CD8-positive, alpha-beta memory T cell (primary cell): ENCODE data around the gene GPR32. TPM values are rescaled to one million over a fixed set of nuclear protein-coding genes. Genes with fewer than 3 reads are reported as not detected.

Experiments used
- CTCF ChIA-PET: fragments of 350-600 bp; sonication (Branson Sonifier 250); formaldehyde crosslinking; loops from one replicate; lab custom pipeline; 2021; ENCODE audit warnings: antibody characterized with exemption; lab: Charles Lee
- POLR2A ChIA-PET: fragments of 350-600 bp; sonication (Branson Sonifier 250); formaldehyde crosslinking; loops from one replicate; lab custom pipeline; 2021; ENCODE audit warnings: antibody characterized with exemption; lab: Charles Lee
- DNase-seq, 5 donors: peaks; one replicate each; pipeline versions ENCODE4 v3.0.0 to v3.0.0-alpha.2; 2020 to 2022; ENCODE audit warnings: mixed read lengths in 1 of 5
- H3K27ac ChIP-seq: one replicate; pipeline ENCODE4 v1.7.0; 2013; ENCODE audit warnings: low read depth, mild to moderate bottlenecking, low read length, moderate library complexity
- H3K27me3 ChIP-seq: 2 replicates; pipeline ENCODE4 v1.7.0; 2013; ENCODE audit warnings: low read length, mild to moderate bottlenecking; ENCODE audit not compliant: insufficient read depth, poor library complexity, severe bottlenecking
- H3K36me3 ChIP-seq: 2 replicates; pipeline ENCODE4 v1.7.0; 2013; ENCODE audit warnings: mild to moderate bottlenecking, low read length, moderate library complexity; ENCODE audit not compliant: insufficient read depth
- H3K4me1 ChIP-seq: 2 replicates; pipeline ENCODE4 v1.7.0; 2013; ENCODE audit warnings: mild to moderate bottlenecking, low read length, moderate library complexity; ENCODE audit not compliant: insufficient read depth
- H3K4me3 ChIP-seq: 2 replicates; pipeline ENCODE4 v1.7.0; 2013; ENCODE audit warnings: mild to moderate bottlenecking, low read length
- H3K9me3 ChIP-seq: 2 replicates; pipeline ENCODE4 v1.7.0; 2013; ENCODE audit warnings: mild to moderate bottlenecking, low read length
- H3K27ac Mint-ChIP-seq, 8 donors: one replicate each; pipeline ENCODE4 v1.8.0; 2020 to 2021; ENCODE audit warnings: mixed read lengths in 8 of 8, mild to moderate bottlenecking in 6 of 8, inconsistent platforms in 3 of 8, moderate library complexity in 3 of 8
- H3K27me3 Mint-ChIP-seq, 2 donors: one replicate each; pipeline ENCODE4 v1.8.0; 2020 to 2021; ENCODE audit warnings: mixed read lengths in 2 of 2, mild to moderate bottlenecking in 1 of 2, moderate library complexity in 1 of 2
- H3K36me3 Mint-ChIP-seq, 3 donors: one replicate each; pipeline ENCODE4 v1.8.0; 2020 to 2021; ENCODE audit warnings: mixed read lengths in 3 of 3, inconsistent platforms in 1 of 3, mild to moderate bottlenecking in 1 of 3
- H3K4me1 Mint-ChIP-seq, 3 donors: one replicate each; pipeline ENCODE4 v1.8.0; 2020 to 2021; ENCODE audit warnings: mixed read lengths in 3 of 3, inconsistent platforms in 1 of 3, mild to moderate bottlenecking in 1 of 3
- H3K4me3 Mint-ChIP-seq, 7 donors: one replicate each; pipeline ENCODE4 v1.8.0; 2020 to 2021; ENCODE audit warnings: mixed read lengths in 7 of 7, mild to moderate bottlenecking in 6 of 7, moderate library complexity in 4 of 7, inconsistent platforms in 2 of 7
- H3K9me3 Mint-ChIP-seq, 5 donors: one replicate each; pipeline ENCODE4 v1.8.0; 2020 to 2022; ENCODE audit warnings: mixed read lengths in 5 of 5, mild to moderate bottlenecking in 3 of 5, moderate library complexity in 2 of 5, inconsistent platforms in 1 of 5
- polyA plus RNA-seq: library from polyadenylated mRNA; unstranded; fragments of 300-500 nt; fragmentation: Illumina TruSeq; gene quantifications from one replicate; pipeline ENCODE4 v1.2.3, GENCODE V29; 2021
- total RNA-seq, 2 experiments: library from RNA; stranded (reverse); gene quantifications; one replicate each; pipeline ENCODE4 v1.2.3, GENCODE V29; 2021

GPR32 gene
- total and polyA plus RNA-seq, 3 experiments from 2014 or later: not detected

GRCh38 chr19:50790396-50790795 is 20.1 kb downstream of the GPR32 start, which contains the start of gene ACP4:
Gene ACP4, plus strand, starts transcription at chr19:50790415. Its CDS starts 0 bp downstream, at chr19:50790415.
- H3K27ac Mint-ChIP-seq: peak within 1 kb of the TSS in 2 of 8 donors; percentile 21 to 87

GRCh38 chr19:50790922-50791467 is 20.7 kb downstream of the GPR32 start:
- Mint-ChIP-seq H3K27me3 (peaks cover 0 to 1% of the 10 kb centered on the region in 2 donors), H3K4me3 (no peak overlapping the region), H3K9me3 (no peaks in the 10 kb centered on the region), H3K4me1 (peaks cover 0 to 13% (median 4%) of the 10 kb centered on the region in 3 donors), H3K36me3 (peaks cover 0 to 1% (median 0%) of the 10 kb centered on the region in 3 donors), H3K27ac (peak overlapping the region in 1 of 8 donors; percentile 21)
- no peak for DNase-seq
- H3K9me3 ChIP-seq: no peaks in the 10 kb centered on the region
- no peak overlapping the region for H3K27ac ChIP-seq
- CTCF ChIA-PET: no interaction called here
- H3K36me3 ChIP-seq: no peaks in the 10 kb centered on the region
- no peaks in the 10 kb centered on the region for H3K27me3 ChIP-seq
- no peaks in the 10 kb centered on the region for H3K4me1 ChIP-seq
- POLR2A ChIA-PET: no interaction called here
- no peak overlapping the region for H3K4me3 ChIP-seq

More at GRCh38 chr19:50790396-50790795, 20.1 kb downstream of the GPR32 start, which contains the start of gene ACP4:
- no peaks in the 10 kb centered on the region for H3K27me3 ChIP-seq
- ChIA-PET POLR2A (no interaction called here), CTCF (no interaction called here)
- no peak within 1 kb of the TSS for H3K27ac ChIP-seq
- H3K9me3 ChIP-seq: no peaks in the 10 kb centered on the region
- Mint-ChIP-seq H3K36me3 (no peaks in the 10 kb centered on the region), H3K27me3 (peaks cover 0 to 1% of the 10 kb centered on the region in 2 donors), H3K4me1 (peaks cover 0 to 13% (median 4%) of the 10 kb centered on the region in 3 donors), H3K4me3 (no peak within 1 kb of the TSS), H3K9me3 (no peaks in the 10 kb centered on the region)
- no peaks in the 10 kb centered on the region for H3K36me3 ChIP-seq
- no peak within 1 kb of the TSS for H3K4me3 ChIP-seq
- H3K4me1 ChIP-seq: no peaks in the 10 kb centered on the region
- no peak for DNase-seq

DNA sequence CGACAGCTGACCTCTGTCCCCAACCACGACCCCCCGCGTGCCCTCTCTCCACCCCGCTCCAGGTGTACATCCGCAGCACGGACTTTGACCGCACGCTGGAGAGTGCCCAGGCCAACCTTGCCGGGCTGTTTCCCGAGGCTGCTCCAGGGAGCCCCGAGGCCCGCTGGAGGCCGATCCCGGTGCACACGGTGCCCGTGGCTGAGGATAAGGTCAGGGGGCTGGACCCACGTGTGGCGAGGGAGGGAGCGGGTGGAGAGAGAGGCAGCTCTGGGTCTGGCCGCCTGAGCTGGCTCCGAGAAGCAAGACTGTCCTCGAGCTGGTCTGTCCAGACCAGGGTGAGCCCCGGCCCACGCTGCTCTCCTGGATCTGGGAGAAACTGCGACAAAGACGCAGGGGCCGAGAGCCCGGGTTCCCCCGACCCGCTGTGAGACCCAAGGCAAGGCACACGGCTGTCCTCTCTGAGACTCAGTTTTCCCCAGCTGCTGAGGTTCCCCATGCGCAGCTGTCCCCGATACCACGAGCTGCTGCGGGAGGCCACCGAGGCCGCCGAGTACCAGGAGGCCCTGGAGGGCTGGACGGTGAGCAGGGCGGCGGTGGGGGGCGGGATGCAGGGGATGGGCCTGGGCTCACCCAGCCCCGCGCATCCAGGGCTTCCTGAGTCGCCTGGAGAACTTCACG is 21.5 kb downstream of the GPR32 start:
- H3K36me3 Mint-ChIP-seq: peaks cover 0 to 1% (median 0%) of the 10 kb centered on the region in 3 donors
- Histone ChIP-seq H3K9me3 (no peaks in the 10 kb centered on the region), H3K4me3 (no peak overlapping the region), H3K36me3 (no peaks in the 10 kb centered on the region), H3K27ac (no peak overlapping the region), H3K27me3 (no peaks in the 10 kb centered on the region), H3K4me1 (no peaks in the 10 kb centered on the region)
- no peak for DNase-seq
- peaks cover 0 to 1% of the 10 kb centered on the region in 2 donors for H3K27me3 Mint-ChIP-seq
- no peak overlapping the region for H3K4me3 Mint-ChIP-seq
- ChIA-PET CTCF (no interaction called here), POLR2A (interaction anchor here (0.5 kb wide), 1 partner anchor 12 kb away, joined by 4 read pairs; no protein-coding TSS in a partner anchor)
- H3K4me1 Mint-ChIP-seq: peaks cover 0 to 13% (median 4%) of the 10 kb centered on the region in 3 donors
- no peaks in the 10 kb centered on the region for H3K9me3 Mint-ChIP-seq
- no peak overlapping the region for H3K27ac Mint-ChIP-seq

DNA sequence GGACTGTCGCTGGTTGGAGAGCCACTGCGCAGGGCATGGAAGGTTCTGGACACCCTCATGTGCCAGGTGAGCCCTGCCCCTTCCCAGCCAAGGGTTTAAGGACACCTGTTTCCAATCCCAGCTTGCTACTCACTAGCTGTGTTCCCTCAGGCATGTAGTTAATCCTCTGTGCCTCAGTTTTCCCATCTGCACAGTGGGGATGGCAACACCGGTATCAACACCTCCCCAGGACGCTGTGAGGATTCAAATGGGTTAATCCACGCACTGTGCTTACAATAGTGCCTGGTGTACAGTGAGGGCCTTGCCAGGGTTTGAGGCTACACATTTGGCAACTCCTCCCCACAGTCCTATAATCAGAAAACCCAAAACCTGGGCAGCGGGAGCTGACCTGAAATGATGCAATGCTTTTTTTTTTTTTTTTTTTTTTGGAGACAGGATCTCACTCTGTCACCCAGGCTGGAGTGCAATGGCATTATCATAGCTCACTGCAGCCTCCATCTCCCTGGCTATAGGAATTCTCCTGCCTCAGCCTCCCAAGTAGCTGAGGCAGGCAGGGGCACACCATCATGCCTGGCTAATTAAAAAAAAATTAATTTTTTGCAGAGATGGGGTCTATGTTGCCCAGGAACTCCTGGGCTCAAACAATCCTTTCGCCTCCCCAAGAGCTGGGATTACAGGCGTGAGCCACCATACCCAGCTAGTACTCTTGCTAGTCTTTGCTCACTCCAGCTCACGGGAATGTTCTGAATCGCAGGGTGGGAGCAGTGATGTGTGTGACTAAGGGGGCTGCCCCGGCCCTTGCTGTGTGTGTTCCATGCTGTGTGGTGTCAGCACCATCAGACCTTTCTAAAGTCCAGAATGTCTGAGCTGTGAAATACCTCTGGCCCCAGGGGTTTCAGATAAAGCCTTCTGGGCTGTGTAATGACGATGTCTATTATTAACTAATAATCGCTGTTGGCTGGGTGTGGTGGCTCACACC is 22.3 kb downstream of the GPR32 start:
- Histone ChIP-seq H3K36me3 (no peaks in the 10 kb centered on the region), H3K4me1 (no peaks in the 10 kb centered on the region), H3K27ac (no peak overlapping the region), H3K4me3 (no peak overlapping the region), H3K9me3 (no peaks in the 10 kb centered on the region), H3K27me3 (no peaks in the 10 kb centered on the region)
- Mint-ChIP-seq H3K9me3 (no peaks in the 10 kb centered on the region), H3K36me3 (peaks cover 0 to 8% (median 0%) of the 10 kb centered on the region in 3 donors), H3K4me3 (no peak overlapping the region), H3K27ac (no peak overlapping the region), H3K4me1 (peaks cover 0 to 13% (median 4%) of the 10 kb centered on the region in 3 donors), H3K27me3 (peaks cover 0 to 1% of the 10 kb centered on the region in 2 donors)
- CTCF ChIA-PET: no interaction called here
- POLR2A ChIA-PET: interaction anchor here (0.5 kb wide), 2 partner anchors 11 to 1340 kb away, joined by 3 to 4 read pairs; no protein-coding TSS in a partner anchor
- no peak for DNase-seq

- H3K27ac Mint-ChIP-seq: peak overlapping the region in 1 of 8 donors; percentile 58
- peaks cover 0 to 1% of the 10 kb centered on the region in 2 donors for H3K27me3 Mint-ChIP-seq
- no peak for DNase-seq
- Histone ChIP-seq H3K27ac (no peak overlapping the region), H3K27me3 (no peaks in the 10 kb centered on the region), H3K4me1 (no peaks in the 10 kb centered on the region), H3K9me3 (no peaks in the 10 kb centered on the region), H3K36me3 (no peaks in the 10 kb centered on the region), H3K4me3 (no peak overlapping the region)
- CTCF ChIA-PET: interaction anchor here (1.0 to 1.5 kb wide), 2 partner anchors 10 to 436 kb away, joined by 4 to 5 read pairs; no protein-coding TSS in a partner anchor
- no peaks in the 10 kb centered on the region for H3K9me3 Mint-ChIP-seq
- peaks cover 0 to 13% (median 4%) of the 10 kb centered on the region in 3 donors for H3K4me1 Mint-ChIP-seq
- peaks cover 0 to 18% (median 1%) of the 10 kb centered on the region in 3 donors for H3K36me3 Mint-ChIP-seq
- H3K4me3 Mint-ChIP-seq: no peak overlapping the region
- POLR2A ChIA-PET: interaction anchor here (0.5 kb wide), 1 partner anchor 29 kb away, joined by 5 read pairs; no protein-coding TSS in a partner anchor
Observed at GRCh38 chr19:50793558-50794065, 23.3 kb downstream of the GPR32 start.

GRCh38 chr19:50794074-50794875 is 24.0 kb downstream of the GPR32 start:
- Mint-ChIP-seq H3K36me3 (peaks cover 0 to 23% (median 1%) of the 10 kb centered on the region in 3 donors), H3K27me3 (peaks cover 0 to 1% of the 10 kb centered on the region in 2 donors), H3K27ac (peak overlapping the region in 1 of 8 donors; percentile 58), H3K9me3 (no peaks in the 10 kb centered on the region), H3K4me3 (no peak overlapping the region), H3K4me1 (peaks cover 0 to 13% (median 4%) of the 10 kb centered on the region in 3 donors)
- no peak for DNase-seq
- no peaks in the 10 kb centered on the region for H3K9me3 ChIP-seq
- ChIA-PET CTCF (interaction anchor here (1.0 to 1.5 kb wide), 2 partner anchors 10 to 437 kb away, joined by 4 to 5 read pairs; no protein-coding TSS in a partner anchor), POLR2A (interaction anchor here (0.5 kb wide), 1 partner anchor 30 kb away, joined by 5 read pairs; no protein-coding TSS in a partner anchor)
- H3K27ac ChIP-seq: no peak overlapping the region
- no peaks in the 10 kb centered on the region for H3K36me3 ChIP-seq
- H3K27me3 ChIP-seq: no peaks in the 10 kb centered on the region
- no peaks in the 10 kb centered on the region for H3K4me1 ChIP-seq
- no peak overlapping the region for H3K4me3 ChIP-seq
